GM19099 (cell line): ENCODE measurements around the gene YWHAQ.
A peak's percentile ranks its signal among the peaks of the same experiment; 100 is the strongest.

Experiments
- POLR2A ChIP-seq: IDR thresholded peaks from 3 replicates; pipeline ENCODE4 v1.6.1; 2011; ENCODE audit warnings: low read depth; ENCODE audit not compliant: insufficient read length; ENCODE audit errors: extremely low read depth

YWHAQ gene

DNA sequence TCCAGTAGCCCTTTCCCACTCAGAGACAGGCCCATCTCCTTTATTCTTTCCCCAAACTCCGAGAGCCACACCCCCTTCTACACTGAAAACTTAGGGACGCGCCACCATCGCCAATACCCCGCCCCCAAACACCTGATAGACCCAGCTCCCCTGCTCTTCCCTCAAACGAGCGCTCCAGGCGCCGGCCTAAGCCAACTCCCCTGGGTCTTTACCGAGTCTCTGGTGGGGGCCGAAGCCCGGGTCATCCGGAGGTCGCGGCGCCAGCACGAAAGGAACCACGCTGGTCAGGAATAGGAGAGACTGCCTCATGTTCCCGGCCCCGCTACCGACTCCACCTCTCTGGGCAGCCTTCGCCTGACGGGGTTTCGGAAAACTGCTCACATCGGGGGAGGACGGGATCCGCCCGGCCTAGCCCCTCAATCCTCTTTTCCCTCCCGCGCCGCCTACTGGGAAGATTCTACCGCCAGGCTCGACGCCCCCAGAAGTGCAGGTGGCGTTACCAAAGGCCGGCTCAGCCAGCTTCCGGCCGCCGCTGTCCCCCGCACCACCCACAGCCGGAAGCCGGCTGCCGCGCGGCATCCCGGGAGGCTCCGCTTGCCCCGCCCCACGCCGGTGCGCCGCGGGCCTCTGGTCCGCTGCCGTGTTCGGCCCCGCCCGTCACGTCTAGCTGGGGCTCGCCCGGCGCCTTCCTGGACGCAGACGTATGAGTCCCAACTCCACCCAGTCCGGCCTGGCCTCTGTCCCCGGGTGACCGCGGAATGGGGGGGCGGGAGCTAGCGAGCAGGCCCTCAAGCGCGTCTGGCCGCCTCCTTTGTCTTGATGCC, 75.3 kb downstream of the YWHAQ start, which contains the start of gene ADAM17:
Gene ADAM17 (minus strand): TSS at position 534 of the 824 bp plus-strand sequence. CDS start 225 bp downstream, at position 309.
- TF ChIP-seq POLR2A, result peak; percentile 96

DNA sequence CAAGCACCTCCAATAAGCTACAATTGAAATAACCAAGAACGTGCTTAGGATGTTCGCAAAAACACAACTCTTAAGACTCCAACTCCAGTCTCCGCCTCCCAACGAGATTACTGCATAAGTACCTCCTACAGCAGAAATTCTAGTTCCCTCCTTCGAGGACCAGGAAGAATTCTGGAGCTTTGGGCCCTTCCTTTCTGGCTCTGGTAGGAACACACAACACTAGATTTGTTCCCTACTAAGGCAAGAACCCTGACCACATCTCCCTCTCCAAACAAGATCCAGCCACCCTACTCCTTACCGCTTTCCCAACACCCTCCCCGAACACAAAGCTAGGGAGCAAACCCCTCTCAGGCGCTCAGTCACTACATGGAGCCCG, 75.9 kb downstream of the YWHAQ start:
- TF ChIP-seq POLR2A, result no peak

DNA sequence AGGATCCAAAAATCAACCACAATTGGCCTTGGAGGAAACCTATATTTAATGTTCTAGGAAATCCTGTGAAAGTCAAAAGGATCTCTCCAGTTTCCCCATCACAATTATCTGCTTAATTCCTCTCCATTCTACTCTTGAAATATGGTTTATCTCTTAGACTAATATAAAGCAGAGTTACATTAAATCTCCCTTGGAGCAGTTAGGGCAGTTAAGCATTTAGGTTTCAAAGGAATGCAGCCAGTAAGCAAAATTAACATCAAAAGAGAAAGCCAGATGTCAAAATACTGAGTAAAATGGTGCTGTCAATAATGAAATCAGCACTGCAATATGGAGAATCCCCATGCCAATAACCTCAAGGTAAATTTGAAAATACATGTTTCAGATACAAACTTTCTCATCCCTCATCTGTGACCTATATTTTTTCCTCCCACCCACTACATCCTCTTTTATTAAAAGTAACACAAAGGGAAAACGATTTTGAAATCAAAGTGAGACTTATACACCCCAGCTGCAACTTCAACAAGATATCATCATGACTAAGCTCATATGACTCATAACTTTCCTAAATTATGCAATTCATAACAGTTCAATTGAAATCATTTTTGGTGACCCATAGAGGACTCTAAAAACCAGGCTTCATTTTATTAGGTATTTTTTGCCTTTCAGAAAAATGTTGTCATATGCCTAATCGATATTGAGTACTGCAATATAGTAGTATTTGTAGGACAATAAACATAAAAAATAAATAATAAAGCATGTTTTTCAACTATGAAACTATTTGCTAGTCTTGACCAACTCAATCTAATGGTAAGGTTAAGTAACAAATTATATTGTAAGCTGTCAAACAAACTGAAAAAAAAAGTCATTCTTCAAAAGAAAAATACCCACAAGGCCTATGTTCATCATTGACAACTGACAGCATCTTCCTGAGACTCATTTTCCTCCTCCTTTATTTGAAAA, 78.3 kb downstream of the YWHAQ start:
- TF ChIP-seq POLR2A, result no peak

DNA sequence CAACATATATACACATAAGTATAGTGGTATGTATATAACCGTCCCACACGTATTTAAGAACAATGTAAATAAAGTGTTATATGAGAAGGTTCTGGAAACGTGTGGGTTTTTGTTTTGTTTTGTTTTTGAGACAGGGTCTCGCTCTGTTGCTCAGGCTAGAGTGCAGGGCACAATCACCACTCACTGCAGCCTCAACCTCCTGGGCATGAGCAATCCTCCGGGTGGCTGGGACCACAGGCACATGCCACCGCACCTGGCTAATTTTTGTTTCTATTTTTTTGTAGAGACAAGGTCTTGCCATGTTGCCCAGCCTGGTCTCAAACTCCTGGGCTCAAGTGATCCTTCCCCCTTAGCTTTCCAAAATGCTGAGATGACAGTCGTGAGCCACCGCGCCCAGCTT, 81.4 kb downstream of the YWHAQ start:
- no peak for TF ChIP-seq POLR2A

DNA sequence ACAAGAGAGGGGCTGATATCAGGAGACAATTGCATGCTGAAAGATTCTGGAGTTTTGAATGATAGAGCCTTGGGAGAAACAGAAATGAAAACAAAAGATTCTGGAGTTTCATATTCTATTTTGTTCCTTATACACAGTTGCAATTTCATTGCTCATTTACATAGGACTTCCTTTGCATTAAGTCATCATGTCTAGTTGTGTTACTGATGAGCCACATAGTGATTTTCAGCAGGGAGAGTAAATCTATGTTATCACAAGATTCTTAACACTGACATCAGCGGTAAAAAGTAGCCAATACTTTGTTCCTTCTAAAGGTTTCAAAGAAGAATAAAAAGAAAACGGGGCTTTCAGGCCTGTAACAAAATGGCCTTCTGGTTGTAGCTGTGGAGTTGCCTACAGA, 82.3 kb downstream of the YWHAQ start:
- TF ChIP-seq POLR2A, result no peak

DNA sequence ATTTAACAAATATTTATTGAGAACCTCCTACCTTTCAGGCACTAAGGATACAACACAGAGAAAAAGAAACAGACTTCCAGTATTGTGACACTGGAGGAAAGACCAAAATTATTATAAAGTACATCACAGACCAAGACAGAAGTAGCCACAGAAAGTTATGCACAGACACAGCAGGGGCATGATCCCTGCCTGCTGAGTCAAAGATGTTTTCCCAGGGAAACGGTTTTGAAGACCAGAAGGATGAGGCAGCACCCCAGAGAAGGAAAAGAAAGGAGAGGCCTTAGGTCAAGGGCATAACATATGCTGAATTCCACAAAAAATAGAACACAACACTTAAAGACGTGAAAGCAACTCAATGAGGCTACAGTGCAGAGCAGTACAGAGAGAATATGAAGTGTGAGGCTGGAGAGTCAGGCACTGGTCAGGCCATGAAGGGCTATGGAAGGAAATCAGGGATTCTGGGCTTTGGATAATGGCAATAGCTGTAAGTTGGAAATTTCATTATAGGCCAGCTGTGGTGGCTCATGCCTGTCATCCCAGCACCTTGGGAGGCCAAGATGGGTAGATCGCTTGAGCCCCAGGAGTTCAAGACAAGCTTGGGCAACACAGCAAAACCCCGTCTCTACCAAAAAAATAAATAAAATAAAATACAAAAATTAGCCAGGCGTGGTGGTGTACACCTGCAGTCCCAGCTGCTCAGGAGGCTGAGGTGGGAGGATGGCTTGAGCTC, 83.4 kb downstream of the YWHAQ start:
- TF ChIP-seq POLR2A, result no peak

DNA sequence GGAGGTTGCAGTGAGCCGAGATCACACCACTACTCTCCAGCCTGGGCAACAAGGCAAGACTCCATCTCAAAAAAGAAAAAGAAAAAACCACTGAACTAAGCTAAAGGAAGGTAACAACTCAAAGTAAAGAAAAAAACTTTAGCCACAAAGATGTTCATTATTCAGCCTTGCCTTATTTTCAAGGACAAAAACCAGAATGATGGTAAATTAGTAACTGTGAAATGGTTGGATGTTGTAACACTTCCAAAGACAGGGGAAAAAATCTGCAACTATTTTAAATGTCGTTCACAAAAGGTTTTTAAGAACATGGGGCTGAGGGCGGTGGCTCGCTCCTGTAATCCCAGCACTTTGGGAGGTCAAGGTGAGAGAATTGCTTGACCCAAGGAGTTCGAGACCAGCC, 85.3 kb downstream of the YWHAQ start:
- TF ChIP-seq POLR2A, result no peak

DNA sequence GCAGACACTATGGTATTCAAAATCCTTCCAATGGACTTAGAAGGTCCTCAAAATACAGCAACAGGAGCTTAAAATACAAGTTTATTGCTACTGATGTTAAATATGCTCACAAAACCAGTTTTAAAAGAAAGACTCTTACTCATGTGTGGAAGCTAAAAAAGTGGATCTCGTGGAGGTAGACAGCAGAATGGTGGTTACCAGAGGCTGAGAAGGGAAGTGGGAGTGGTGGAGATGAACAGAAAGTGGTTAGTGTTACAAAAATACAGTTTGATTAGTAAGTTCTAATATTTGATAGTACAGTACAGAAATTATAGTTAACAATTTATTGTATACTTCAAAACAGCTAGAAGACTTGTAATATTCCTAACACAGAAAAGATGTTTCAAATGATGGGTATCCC, 87.2 kb downstream of the YWHAQ start:
- no peak for TF ChIP-seq POLR2A

DNA sequence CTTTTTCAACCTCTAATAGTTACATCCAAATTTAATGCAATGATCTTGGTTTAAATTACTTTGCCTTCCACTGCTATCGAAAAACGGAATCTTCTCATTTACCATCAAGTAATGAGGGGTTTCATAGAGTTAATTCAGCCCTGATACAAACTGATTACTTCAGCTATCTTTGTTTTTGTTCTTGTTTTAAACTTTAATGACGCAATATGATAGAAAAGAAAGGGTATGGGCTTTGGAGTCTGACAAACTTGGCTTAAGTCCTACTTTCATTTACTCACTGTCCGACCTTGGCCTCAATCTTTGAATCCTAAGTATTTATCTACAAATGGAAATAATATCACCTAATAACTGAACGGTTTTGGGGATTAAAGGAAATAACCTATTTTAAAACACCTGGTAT, 91.3 kb downstream of the YWHAQ start:
- no peak for TF ChIP-seq POLR2A

DNA sequence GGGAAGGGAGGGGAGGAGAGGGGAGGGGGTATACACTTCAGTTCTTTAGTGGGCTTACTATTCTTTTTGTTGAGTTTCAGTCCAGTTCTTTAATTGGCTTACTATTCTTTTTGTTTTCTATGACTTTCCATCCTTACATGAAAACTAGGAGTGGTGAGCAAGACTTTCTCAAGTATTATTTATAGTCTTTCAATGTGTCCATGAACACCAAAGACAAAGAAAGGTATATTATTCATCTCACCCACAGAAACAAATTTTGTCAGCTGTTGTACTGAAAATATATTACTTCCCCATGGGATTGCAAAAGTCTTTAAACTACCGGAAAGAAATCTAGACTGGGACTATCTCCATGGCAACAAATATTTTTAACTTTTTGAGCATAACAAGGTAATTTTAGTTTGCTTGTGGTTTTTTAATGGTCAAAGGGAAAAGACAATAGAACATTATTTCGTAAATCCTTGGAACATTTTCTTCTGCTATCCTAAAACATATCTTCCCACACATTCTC, 92.7 kb downstream of the YWHAQ start:
- no peak for TF ChIP-seq POLR2A

DNA sequence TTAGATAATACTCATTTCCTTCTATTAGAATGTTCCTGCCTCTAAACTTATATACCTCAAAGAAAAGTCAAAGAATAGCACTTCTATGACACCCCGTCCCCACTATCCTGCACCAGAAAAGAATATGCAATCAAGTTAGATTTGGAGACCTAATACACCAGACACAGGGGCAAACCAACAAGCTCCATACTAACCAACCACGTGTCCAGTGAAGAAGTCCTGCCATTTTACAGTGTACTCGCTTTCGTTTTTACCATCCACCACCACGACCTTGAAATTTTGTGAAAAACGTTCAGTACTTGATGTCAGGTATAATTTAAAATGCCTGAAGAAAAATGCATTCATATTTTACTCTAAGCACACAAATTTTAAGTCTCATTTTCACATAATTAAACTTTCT, 94.3 kb downstream of the YWHAQ start:
- TF ChIP-seq POLR2A, result no peak

DNA sequence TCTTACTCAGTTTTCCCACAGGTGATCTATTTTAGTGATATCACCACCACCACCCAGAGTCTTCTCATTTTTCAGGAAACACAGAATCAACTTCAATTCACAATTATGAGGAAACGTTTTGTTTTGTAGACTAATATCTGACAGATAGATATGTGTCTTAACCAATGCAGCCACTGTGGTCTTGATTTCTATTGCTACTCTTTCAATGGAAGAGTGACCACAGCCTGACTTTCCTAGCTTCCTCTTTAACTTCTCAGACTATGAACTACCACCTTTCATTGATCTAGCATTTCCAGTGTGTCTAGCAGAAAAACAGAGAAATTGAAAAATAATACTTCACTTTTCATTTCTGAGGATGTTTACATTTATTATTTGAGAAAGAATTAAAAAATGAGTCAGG, 95.6 kb downstream of the YWHAQ start:
- no peak for TF ChIP-seq POLR2A
